ENCODE data around the gene FAAP20.

Gene FAAP20

DNA sequence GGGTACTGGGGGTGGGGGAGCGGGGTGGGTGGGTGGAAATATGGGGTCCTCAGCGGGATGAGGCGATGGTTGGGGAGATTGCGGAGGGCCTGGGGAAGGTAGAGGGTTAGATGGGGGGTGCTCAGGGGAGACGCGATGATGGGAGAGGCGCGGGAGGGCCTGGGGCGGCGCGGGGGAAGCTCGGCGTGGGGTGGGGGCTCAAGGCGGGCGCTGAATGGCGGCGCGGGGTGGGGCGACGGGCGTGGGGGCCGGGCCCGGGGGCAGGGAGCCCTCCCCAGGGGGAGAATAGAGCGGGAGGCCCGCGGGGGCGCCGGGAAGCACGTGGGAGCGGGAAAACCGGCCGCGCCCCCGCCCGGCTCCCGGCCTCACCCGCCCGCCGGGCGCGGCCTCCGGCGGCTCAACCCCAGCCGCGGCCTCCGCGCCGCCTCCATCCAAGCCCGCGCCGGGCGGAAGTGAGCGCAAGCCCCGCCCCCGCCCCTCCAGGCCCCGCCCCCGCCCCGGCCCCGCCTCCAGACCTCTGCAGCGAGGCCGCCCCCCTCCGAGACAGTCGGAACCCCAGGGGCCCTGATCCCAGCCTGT is at the start of gene FAAP20:
TSS of gene FAAP20 (minus strand) at position 454 of the 579 bp plus-strand sequence. CDS start at position 431, 23 bp downstream.
- peak; percentile 44 for DNase-seq

- no peak for DNase-seq
Measured at GRCh38 chr1:2242814-2243725, 48.5 kb upstream of the FAAP20 start.

GRCh38 chr1:2241820-2242219 is 47.2 kb upstream of the FAAP20 start:
- DNase-seq: no peak

- DNase-seq: no peak
Measured at GRCh38 chr1:2240270-2241156, 45.9 kb upstream of the FAAP20 start.

DNA sequence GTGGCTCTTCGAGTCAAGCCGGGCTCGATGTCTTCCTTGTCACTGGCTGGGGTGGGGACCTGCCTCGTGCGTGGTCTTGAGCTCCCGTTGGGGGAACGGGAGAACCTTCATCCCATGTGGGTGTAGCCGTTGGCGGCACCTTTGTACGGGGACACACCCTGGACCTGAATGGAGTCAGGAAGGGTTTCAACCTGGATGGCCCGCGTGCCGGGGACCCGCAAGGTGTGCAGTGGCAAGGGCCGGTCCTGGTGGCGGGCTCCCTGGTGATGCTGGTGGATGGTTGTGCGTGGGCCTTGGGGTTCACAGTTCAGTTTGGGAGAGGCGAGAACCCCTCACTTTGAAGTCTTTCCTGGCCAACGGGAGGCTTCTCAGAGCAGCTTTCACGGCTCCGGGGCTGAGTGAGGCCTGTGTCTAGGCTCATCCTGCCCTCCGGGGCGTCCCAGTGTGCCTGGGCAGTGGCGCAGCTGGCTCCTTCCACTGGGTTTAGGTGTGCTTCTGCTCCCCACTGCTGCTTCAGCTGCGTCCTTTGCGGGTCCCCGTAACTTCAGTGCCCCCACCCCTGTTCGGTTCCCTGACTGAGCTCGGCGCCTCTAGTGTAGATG is 44.9 kb upstream of the FAAP20 start:
- DNase-seq: no peak

- no peak for DNase-seq
Measured at GRCh38 chr1:2239013-2239370, 44.4 kb upstream of the FAAP20 start.

DNA sequence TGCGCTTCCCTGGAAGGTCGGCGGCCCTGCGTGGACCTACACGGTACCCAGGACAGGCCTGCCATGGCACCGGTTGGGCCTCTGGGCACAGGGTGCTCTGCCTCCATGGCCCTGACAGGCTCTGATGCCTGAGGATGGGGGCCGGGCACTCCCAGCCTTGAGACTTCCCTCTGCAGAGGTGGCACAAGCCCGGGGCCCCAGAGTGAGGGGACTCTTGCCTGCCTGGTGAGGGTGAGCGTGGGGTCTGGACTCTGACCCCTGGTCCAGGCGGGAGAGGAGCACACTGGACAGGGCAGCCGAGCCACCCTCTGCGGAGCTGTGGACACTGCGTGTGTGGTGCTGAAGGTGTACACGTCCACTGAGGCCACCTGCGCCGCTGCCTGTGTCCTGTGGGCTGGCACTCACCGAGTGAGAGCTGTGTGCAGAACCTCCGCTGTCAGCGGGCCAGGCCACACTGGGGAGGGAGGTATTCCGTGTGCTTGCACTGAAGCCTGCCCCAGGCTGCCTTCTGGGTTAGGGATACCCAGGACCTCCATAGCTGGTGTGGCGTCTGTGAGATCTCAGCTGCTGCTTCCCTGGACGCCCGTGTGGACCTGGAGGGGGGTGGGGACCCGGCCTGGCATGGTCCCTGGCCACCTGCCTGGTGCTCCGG is 43.9 kb upstream of the FAAP20 start:
- no peak for DNase-seq

DNA sequence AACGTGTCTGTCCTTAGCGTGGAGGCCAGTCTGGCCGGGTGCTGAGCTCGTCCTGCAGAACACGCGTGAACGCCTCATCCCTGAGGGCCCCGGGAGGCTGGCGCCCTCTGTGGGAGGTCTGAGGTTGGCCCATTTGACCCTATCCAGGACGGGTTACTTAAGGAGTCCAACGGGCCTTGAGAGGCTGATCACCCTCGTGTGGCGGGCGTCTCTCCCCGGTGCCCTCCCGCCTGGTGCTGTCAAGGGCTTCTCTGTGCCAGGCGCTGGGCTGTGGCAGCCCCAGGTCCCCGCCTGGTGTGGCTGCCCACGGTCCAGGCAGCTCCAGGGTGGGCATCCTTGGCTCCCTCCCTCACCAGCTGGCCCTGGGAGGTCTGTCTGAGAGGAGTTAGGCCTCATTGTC is 43.2 kb upstream of the FAAP20 start:
- no peak for DNase-seq

DNA sequence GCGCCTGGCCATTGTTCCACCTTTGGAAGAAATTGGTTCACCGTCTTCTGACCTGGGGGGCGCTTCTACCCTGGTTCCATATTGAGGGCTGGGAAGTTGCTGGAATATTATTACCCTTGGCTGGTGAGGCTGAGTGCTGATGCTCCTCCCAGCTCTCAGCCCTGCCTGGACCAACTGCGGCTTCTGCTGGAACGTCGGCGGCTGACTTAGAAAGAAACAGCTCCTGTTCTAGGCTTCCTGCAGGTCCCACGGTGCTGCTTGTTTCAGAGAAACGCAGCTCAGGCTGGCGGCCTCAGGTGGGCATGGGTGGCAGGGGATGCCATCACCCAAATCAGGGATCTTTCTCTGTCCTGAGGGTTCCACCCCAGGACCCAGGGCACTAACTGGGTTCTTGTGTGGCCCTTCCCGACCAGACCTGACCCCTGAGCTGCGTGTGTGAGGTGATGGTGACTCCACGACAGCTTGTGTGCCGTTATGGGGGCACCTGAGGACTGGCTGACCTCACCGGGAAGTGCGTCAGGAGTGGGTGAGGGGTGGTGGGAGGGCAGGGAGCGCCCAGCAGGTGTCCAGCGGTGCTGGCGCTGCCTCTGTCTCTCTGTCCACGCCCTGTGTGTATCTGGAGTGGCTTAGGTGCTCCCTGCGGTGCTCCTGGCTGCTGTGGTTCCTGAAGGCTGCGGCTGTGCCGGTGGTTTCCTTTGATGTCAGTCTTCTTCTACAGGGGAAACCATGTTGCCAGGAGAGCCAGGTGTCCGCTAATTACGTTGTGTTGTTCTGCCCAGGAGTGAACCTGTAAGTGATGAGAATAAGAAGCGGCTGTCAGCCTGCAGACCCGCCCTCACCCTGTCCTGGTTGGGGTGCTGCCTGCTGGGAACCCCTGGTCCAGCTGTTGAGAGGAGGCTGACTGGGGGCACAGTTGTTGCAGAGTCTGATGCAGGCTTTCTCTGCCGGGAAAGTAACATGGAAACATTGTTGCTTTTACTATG is 42.4 kb upstream of the FAAP20 start:
- DNase-seq: peak; percentile 5

- DNase-seq: no peak
Measured at GRCh38 chr1:2235300-2235998, 40.9 kb upstream of the FAAP20 start.

GRCh38 chr1:2234762-2235113 is 40.2 kb upstream of the FAAP20 start:
- no peak for DNase-seq

- no peak for DNase-seq
Measured at GRCh38 chr1:2233997-2234761, 39.6 kb upstream of the FAAP20 start.

- no peak for DNase-seq
Measured at GRCh38 chr1:2233468-2233867, 38.9 kb upstream of the FAAP20 start.

GRCh38 chr1:2232916-2233438 is 38.4 kb upstream of the FAAP20 start:
- no peak for DNase-seq

DNA sequence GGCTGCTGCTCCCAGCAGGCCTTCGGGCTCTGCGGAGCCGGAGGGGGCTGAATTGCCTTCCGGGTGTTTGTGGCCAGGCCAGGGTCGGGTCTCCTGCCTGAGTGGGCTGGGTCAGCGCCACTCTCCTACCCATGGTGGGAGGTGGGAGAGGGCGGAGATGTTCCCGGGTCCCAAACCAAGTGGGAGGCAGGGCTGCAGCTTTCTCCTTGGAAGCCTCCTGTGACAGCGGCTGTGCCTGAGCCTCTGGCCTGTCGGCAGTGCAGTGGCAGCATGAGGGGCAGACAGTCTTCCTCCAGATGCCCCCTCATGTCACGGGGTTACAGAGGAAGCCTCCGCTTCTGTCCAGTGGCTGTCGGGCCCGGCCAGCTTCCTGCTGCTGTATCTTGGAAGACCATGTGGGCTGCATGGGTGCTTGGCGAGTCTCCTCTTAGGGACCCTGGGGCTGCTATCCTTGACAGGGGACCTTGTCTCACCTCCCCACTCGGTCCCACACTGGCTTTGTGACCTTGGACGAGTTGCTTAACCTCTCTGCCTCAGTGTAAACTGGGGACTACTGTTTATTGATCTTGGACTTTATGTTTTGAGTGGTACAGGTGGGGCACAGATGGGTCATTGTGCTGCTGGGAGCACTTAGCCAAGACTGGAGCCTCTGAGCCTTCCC is 37.8 kb upstream of the FAAP20 start:
- no peak for DNase-seq

DNA sequence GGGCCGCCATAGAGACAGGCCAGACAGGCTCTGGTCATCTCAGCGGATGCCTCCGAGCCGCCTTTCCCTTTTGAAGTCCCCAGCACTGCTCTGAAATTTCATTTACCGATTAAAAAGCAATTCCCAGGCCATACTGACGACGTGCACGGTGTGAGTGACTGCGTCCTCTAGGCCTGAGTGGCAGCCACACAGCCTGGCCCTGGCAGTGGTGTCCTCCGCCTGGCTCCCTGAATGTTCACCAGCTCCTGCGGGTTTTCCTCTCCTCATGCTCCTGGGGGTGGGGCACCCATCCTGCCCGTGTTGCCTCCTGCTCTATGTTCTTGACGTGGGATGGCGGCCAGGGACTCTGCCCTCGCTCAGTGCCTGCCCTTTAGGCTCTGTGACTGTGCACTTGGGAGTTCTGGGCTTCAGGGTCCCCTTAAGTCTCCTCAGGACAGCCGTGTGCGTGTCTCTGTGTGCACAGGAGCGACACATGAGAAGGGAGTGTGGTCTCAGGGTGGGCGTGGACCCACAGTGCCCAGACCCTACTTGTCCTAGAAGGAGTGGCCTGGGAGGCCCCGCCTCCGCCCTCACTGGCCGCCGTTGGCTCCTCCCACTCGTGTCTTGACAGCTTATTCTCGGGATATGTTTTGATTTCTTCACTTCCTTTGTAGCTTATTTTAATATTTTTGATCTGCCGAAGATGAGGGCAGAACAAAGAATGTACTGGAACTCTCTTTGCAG is 37.1 kb upstream of the FAAP20 start:
- no peak for DNase-seq

GRCh38 chr1:2230781-2231531 is 36.4 kb upstream of the FAAP20 start:
- DNase-seq: no peak

Measured in NCI-H146 (cell line).